GM21526 (cell line): ENCODE results near the gene S1PR1.

ENCODE experiments used
- ATAC-seq: cut with Tn5 transposase; IDR thresholded peaks from one replicate; pipeline ENCODE4 v1.9.1; 2021; ENCODE audit warnings: moderate library complexity; ENCODE audit not compliant: unreplicated experiment, low FRiP score

Gene S1PR1

GRCh38 chr1:101276818-101277217, 40.0 kb downstream of the S1PR1 start:
- no peak for ATAC-seq

GRCh38 chr1:101278238-101278637, 41.4 kb downstream of the S1PR1 start:
- ATAC-seq = no peak

- ATAC-seq = no peak
Measured at GRCh38 chr1:101278845-101279244, 42.0 kb downstream of the S1PR1 start.

GRCh38 chr1:101280049-101280592, 43.3 kb downstream of the S1PR1 start:
- no peak for ATAC-seq

- no peak for ATAC-seq
Measured at GRCh38 chr1:101280942-101281654, 44.3 kb downstream of the S1PR1 start.

- no peak for ATAC-seq
Measured at GRCh38 chr1:101281751-101282150, 44.9 kb downstream of the S1PR1 start.

GRCh38 chr1:101282314-101283038, 45.7 kb downstream of the S1PR1 start:
- ATAC-seq = no peak

- no peak for ATAC-seq
Measured at GRCh38 chr1:101283443-101283842, 46.6 kb downstream of the S1PR1 start.

GRCh38 chr1:101284021-101284420, 47.2 kb downstream of the S1PR1 start:
- no peak for ATAC-seq

- ATAC-seq = no peak
Measured at GRCh38 chr1:101284622-101285218, 47.9 kb downstream of the S1PR1 start.

GRCh38 chr1:101285922-101286570, 49.2 kb downstream of the S1PR1 start:
- ATAC-seq = no peak

- peak; percentile 44 for ATAC-seq
Measured at GRCh38 chr1:101288491-101288944, 51.7 kb downstream of the S1PR1 start.

GRCh38 chr1:101290119-101290921, 53.5 kb downstream of the S1PR1 start:
- ATAC-seq = no peak
